ENCODE measurements around the gene PLEKHG4.

Gene PLEKHG4

GRCh38 chr16:67296420-67296819 is 17.1 kb downstream of the PLEKHG4 start:
- TF ChIP-seq ZFX (IDR thresholded peaks at IDR 0.05; ENCODE audit: borderline replicate concordance) (no peak), CTCF (IDR thresholded peaks at IDR 0.05) (no peak)

GRCh38 chr16:67298277-67298676 is 18.9 kb downstream of the PLEKHG4 start:
- H3K27ac ChIP-seq = no peak overlapping the region
- no peak for TF ChIP-seq CTCF (IDR thresholded peaks at IDR 0.05)
- TF ChIP-seq ZFX (IDR thresholded peaks at IDR 0.05; ENCODE audit: borderline replicate concordance) = no peak

More at GRCh38 chr16:67296420-67296819, 17.1 kb downstream of the PLEKHG4 start:
- no peak overlapping the region for H3K27ac ChIP-seq

- no peak overlapping the region for H3K27ac ChIP-seq
- TF ChIP-seq ZFX (IDR thresholded peaks at IDR 0.05; ENCODE audit: borderline replicate concordance) (no peak), CTCF (IDR thresholded peaks at IDR 0.05) (no peak)
These were observed 19.9 kb downstream of the PLEKHG4 start for GRCh38 chr16:67299269-67299668.

GRCh38 chr16:67301080-67301782 is 21.9 kb downstream of the PLEKHG4 start:
- no peak overlapping the region for H3K27ac ChIP-seq
- TF ChIP-seq ZFX (IDR thresholded peaks at IDR 0.05; ENCODE audit: borderline replicate concordance) = no peak

- H3K27ac ChIP-seq = no peak overlapping the region
- TF ChIP-seq CTCF (IDR thresholded peaks at IDR 0.05) = no peak
- TF ChIP-seq ZFX (IDR thresholded peaks at IDR 0.05; ENCODE audit: borderline replicate concordance) = no peak
These were observed 22.7 kb downstream of the PLEKHG4 start for GRCh38 chr16:67302076-67302475.

GRCh38 chr16:67302970-67303369 is 23.6 kb downstream of the PLEKHG4 start:
- no peak overlapping the region for H3K27ac ChIP-seq
- TF ChIP-seq ZFX (IDR thresholded peaks at IDR 0.05; ENCODE audit: borderline replicate concordance) (no peak), CTCF (IDR thresholded peaks at IDR 0.05) (no peak)

- no peak overlapping the region for H3K27ac ChIP-seq
- TF ChIP-seq CTCF (IDR thresholded peaks at IDR 0.05) (no peak), ZFX (IDR thresholded peaks at IDR 0.05; ENCODE audit: borderline replicate concordance) (no peak)
These were observed 24.7 kb downstream of the PLEKHG4 start for GRCh38 chr16:67304020-67304419.

All from 22Rv1 (cell line).